ENCODE results near the gene TAAR5.
"Not testable (repeated sequence)": the region's sequence is repeated elsewhere in the genome, so short reads cannot be mapped to it uniquely, and the experiment has no call there.

GRCh38 chr6:132560087-132560486 lies 29.5 kb downstream of the TAAR5 start:
- TF ChIP-seq, protein P1, sequence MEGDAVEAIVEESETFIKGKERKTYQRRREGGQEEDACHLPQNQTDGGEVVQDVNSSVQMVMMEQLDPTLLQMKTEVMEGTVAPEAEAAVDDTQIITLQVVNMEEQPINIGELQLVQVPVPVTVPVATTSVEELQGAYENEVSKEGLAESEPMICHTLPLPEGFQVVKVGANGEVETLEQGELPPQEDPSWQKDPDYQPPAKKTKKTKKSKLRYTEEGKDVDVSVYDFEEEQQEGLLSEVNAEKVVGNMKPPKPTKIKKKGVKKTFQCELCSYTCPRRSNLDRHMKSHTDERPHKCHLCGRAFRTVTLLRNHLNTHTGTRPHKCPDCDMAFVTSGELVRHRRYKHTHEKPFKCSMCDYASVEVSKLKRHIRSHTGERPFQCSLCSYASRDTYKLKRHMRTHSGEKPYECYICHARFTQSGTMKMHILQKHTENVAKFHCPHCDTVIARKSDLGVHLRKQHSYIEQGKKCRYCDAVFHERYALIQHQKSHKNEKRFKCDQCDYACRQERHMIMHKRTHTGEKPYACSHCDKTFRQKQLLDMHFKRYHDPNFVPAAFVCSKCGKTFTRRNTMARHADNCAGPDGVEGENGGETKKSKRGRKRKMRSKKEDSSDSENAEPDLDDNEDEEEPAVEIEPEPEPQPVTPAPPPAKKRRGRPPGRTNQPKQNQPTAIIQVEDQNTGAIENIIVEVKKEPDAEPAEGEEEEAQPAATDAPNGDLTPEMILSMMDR (IDR thresholded peaks at IDR 0.05 in 4 of 5, conservative IDR thresholded peaks at IDR 0.05 in 1 of 5), result not testable (repeated sequence)
- not testable (repeated sequence) for TF ChIP-seq POLR2A (IDR thresholded peaks at IDR 0.05)

Measured in gastrocnemius medialis (tissue), 4 donors.